ENCODE measurements around the gene CHTOP. TPM values are rescaled to one million over a fixed set of nuclear protein-coding genes. Genes with fewer than 3 reads are reported as not detected.
A peak's percentile ranks its signal among the peaks of the same experiment; 100 is the strongest.

The CHTOP gene
- total and polyA plus RNA-seq, 2 of the 8 experiments (the other 6 are each of a cell fraction or from before 2014, with no cell fraction given) = 84.6 to 104 TPM

GRCh38 chr1:153616917-153617311, 17.0 kb upstream of the CHTOP start:
- no peak for FAIRE-seq
- POLR2A ChIA-PET (ENCODE audit: partially characterized antibody) = interaction anchor here (15.3 kb wide), 1 partner anchor 11 kb away, joined by 261 read pairs; the partner anchor contains the start of genes CHTOP, S100A1 and S100A13
- TF ChIP-seq RAD21 (IDR thresholded peaks at IDR 0.05 in 1 of 2, conservative IDR thresholded peaks at IDR 0.05 in 1 of 2; ENCODE audit: low read depth in 2 of 2, low read length in 2 of 2) (no peak), SAP30 (IDR thresholded peaks at IDR 0.05; ENCODE audit: insufficient read depth, insufficient replicate concordance, low read length) (no peak), PHF8 (conservative IDR thresholded peaks at IDR 0.05; ENCODE audit: low read depth, low read length) (no peak), CEBPB (IDR thresholded peaks at IDR 0.05; ENCODE audit: low read depth, low read length) (no peak), RNF2 (IDR thresholded peaks at IDR 0.05; ENCODE audit: borderline replicate concordance, low read depth, low read length, missing control alignments, poor library complexity, severe bottlenecking) (no peak), BRCA1 (IDR thresholded peaks at IDR 0.05; ENCODE audit: low read depth, low read length) (no peak), CTBP2 (IDR thresholded peaks at IDR 0.05; ENCODE audit: borderline replicate concordance, insufficient read depth, insufficient read length, low read length) (no peak), CHD1 (IDR thresholded peaks at IDR 0.05; ENCODE audit: low read depth, low read length) (no peak), ZNF274 (IDR thresholded peaks at IDR 0.05; ENCODE audit: borderline replicate concordance, extremely low read depth, low read length) (no peak), EP300 (IDR thresholded peaks at IDR 0.05; ENCODE audit: borderline replicate concordance in 1 of 2, low read depth in 2 of 2, low read length in 2 of 2) (no peak)

More at GRCh38 chr1:153616917-153617311, 17.0 kb upstream of the CHTOP start:
- Histone ChIP-seq H3K27me3 (replicated peaks in 1 of 4; ENCODE audit: control insufficient read depth in 3 of 4, extremely low read depth in 1 of 4, insufficient read depth in 3 of 4, low read length in 3 of 4) (no peaks in the 10 kb centered on the region; a peak in 1 of 7 replicates), H2BK20ac (ENCODE audit: low read length) (no peak overlapping the region), H4K91ac (replicated peaks; ENCODE audit: insufficient read length, low read length) (no peak overlapping the region), H3K36me3 (ENCODE audit: control insufficient read depth in 2 of 4, insufficient read depth in 4 of 4, low read length in 3 of 4) (peaks cover 0 to 6% (median 0%) of the 10 kb centered on the region in 4 experiments; a peak in 4 of 8 replicates), H3K4me3 (ENCODE audit: extremely low read depth in 1 of 4, insufficient read depth in 2 of 4, low read depth in 3 of 4, low read length in 4 of 4) (no peak overlapping the region), H3K18ac (ENCODE audit: extremely low read depth, low read length) (peak overlapping the region; percentile 15), H4K8ac (ENCODE audit: extremely low read depth, insufficient read depth, low read length) (no peak overlapping the region; the same call in none of the 2 replicates), H2BK120ac (replicated peaks; ENCODE audit: low read depth, low read length) (no peak overlapping the region), H3K9me3 (ENCODE audit: insufficient read depth in 2 of 2, low read depth in 1 of 2, low read length in 1 of 2) (no peaks in the 10 kb centered on the region), H2AK5ac (ENCODE audit: low read depth, low read length) (0 out of 2 replicates have a peak overlapping the region, but pooled peaks have one; percentile 28), H3K79me1 (ENCODE audit: low read depth, low read length) (no peaks in the 10 kb centered on the region), H2BK5ac (ENCODE audit: low read depth, low read length) (0 out of 2 replicates have a peak overlapping the region, but pooled peaks have one; percentile 44), H3K56ac (replicated peaks; ENCODE audit: insufficient read length, low read depth, low read length) (no peak overlapping the region), H3K79me2 (ENCODE audit: control insufficient read depth in 1 of 2, insufficient read depth in 2 of 2, low read length in 2 of 2) (no peaks in the 10 kb centered on the region), H4K5ac (ENCODE audit: insufficient read length, low read depth, low read length) (no peak overlapping the region), H3K4me2 (ENCODE audit: insufficient read depth in 1 of 2, low read depth in 2 of 2, low read length in 2 of 2) (no peak overlapping the region), H3K27ac (ENCODE audit: low read depth, low read length) (no peak overlapping the region), H2BK12ac (ENCODE audit: low read depth, low read length) (peak overlapping the region; percentile 80; the same call in 1 of the 2 replicates), H3K4ac (replicated peaks; ENCODE audit: insufficient read length, low read depth, low read length) (no peak overlapping the region), H2BK15ac (ENCODE audit: low read length) (0 out of 2 replicates have a peak overlapping the region, but pooled peaks have one; percentile 67), H4K20me1 (replicated peaks in 1 of 2; ENCODE audit: control insufficient read depth in 1 of 2, insufficient read depth in 2 of 2, low read length in 2 of 2) (no peaks in the 10 kb centered on the region), H3K4me1 (replicated peaks in 1 of 4; ENCODE audit: control insufficient read depth in 3 of 4, insufficient read depth in 4 of 4, low read length in 3 of 4) (peaks cover 0 to 20% (median 9%) of the 10 kb centered on the region in 4 experiments; a peak in 6 of 7 replicates), H2AFZ (ENCODE audit: low read length) (no peak overlapping the region), H3K9ac (replicated peaks in 1 of 4; ENCODE audit: extremely low read depth in 1 of 4, low read depth in 3 of 4, low read length in 3 of 4) (no peak overlapping the region), H3K14ac (ENCODE audit: insufficient read length) (no peak overlapping the region), H3K23me2 (ENCODE audit: low read depth, low read length) (peaks cover 3% of the 10 kb centered on the region), H3K23ac (ENCODE audit: insufficient read length) (no peak overlapping the region)
- 87% methylated on average over 5 of the region's 5 CpGs; no CpG with 5 or more reads in 1 of the 2 experiments for WGBS, 2 experiments (ENCODE audit: extremely low coverage in 1 of 2, insufficient coverage in 1 of 2, insufficient read length in 1 of 2, insufficient replicate concordance in 2 of 2, low coverage in 1 of 2, low lambda C conversion rate in 2 of 2, missing lambda C conversion rate in 1 of 2)
- no peak for DNase-seq (ENCODE audit: low read depth in 1 of 2, low spot score in 2 of 2)
- CTCF ChIA-PET (ENCODE audit: partially characterized antibody) = interaction anchor here (1.1 to 15.9 kb wide), 23 partner anchors 10 to 268 kb away, joined by 3 to 224 read pairs (median 5); partner anchors contain the start of genes PGLYRP4, S100A1, S100A13 and S100A2
